Measurements from ENCODE around the gene CD248. TPM values are rescaled to one million over a fixed set of nuclear protein-coding genes. Genes with fewer than 3 reads are reported as not detected.
"Not testable (repeated sequence)": the region's sequence is repeated elsewhere in the genome, so short reads cannot be mapped to it uniquely, and the experiment has no call there.

The CD248 gene
- total RNA-seq, 1 donor from 2014 or later: not detected

GRCh38 chr11:66328302-66329144, 11.7 kb upstream of the CD248 start:
- no peak for DNase-seq (ENCODE audit: low read depth, low spot score)

GRCh38 chr11:66328031-66328301, 11.1 kb upstream of the CD248 start:
- DNase-seq (ENCODE audit: low read depth, low spot score): no peak

- DNase-seq (ENCODE audit: low read depth, low spot score): no peak
These were observed 10.6 kb upstream of the CD248 start for GRCh38 chr11:66327171-66328030.

GRCh38 chr11:66326261-66327111, 9.6 kb upstream of the CD248 start:
- no peak for DNase-seq (ENCODE audit: low read depth, low spot score)

- DNase-seq (ENCODE audit: low read depth, low spot score): no peak
These were observed 8.4 kb upstream of the CD248 start for GRCh38 chr11:66325263-66325671.

- no peak for DNase-seq (ENCODE audit: low read depth, low spot score)
These were observed 7.8 kb upstream of the CD248 start for GRCh38 chr11:66324664-66325063.

GRCh38 chr11:66323684-66324083, 6.8 kb upstream of the CD248 start:
- no peak for DNase-seq (ENCODE audit: low read depth, low spot score)

- no peak for DNase-seq (ENCODE audit: low read depth, low spot score)
These were observed 6.0 kb upstream of the CD248 start for GRCh38 chr11:66322732-66323427.

GRCh38 chr11:66321606-66322005, 4.8 kb upstream of the CD248 start:
- DNase-seq (ENCODE audit: low read depth, low spot score): no peak

- not testable (repeated sequence) for DNase-seq (ENCODE audit: low read depth, low spot score)
These were observed 3.9 kb upstream of the CD248 start for GRCh38 chr11:66320748-66321147.

GRCh38 chr11:66320289-66320688, 3.4 kb upstream of the CD248 start:
- not testable (repeated sequence) for DNase-seq (ENCODE audit: low read depth, low spot score)

GRCh38 chr11:66318600-66318970, 1.7 kb upstream of the CD248 start:
- no peak for DNase-seq (ENCODE audit: low read depth, low spot score)

- no peak for DNase-seq (ENCODE audit: low read depth, low spot score)
These were observed 1.1 kb upstream of the CD248 start for GRCh38 chr11:66317723-66318599.

- DNase-seq (ENCODE audit: low read depth, low spot score): no peak
These were observed 478 bp upstream of the CD248 start for GRCh38 chr11:66317322-66317722.

GRCh38 chr11:66315921-66316811, 678 bp downstream of the CD248 start:
- DNase-seq (ENCODE audit: low read depth, low spot score): no peak

- no peak for DNase-seq (ENCODE audit: low read depth, low spot score)
These were observed 1.4 kb downstream of the CD248 start for GRCh38 chr11:66315498-66315885.

- no peak for DNase-seq (ENCODE audit: low read depth, low spot score)
These were observed 2.0 kb downstream of the CD248 start for GRCh38 chr11:66314561-66315497.

- no peak for DNase-seq (ENCODE audit: low read depth, low spot score)
These were observed 2.7 kb downstream of the CD248 start for GRCh38 chr11:66314186-66314501.

Measured in pulmonary artery endothelial cell (primary cell).